Neural cell (in vitro differentiated cells): ENCODE measurements around the gene CLN6. TPM values are rescaled to one million over a fixed set of nuclear protein-coding genes. Genes with fewer than 3 reads are reported as not detected.

Source experiments
- H2AFZ ChIP-seq: fragments of 200-600, 300-800 bp; sonication (generic), shearing (Covaris generic); 2 replicates; pipeline ENCODE4 v1.6.0; 2014; ENCODE audit warnings: low read depth, mild to moderate bottlenecking, antibody characterized with exemption, low read length, moderate library complexity
- H3F3A ChIP-seq: fragments of 200-600 bp; shearing (Covaris generic); 2 replicates; pipeline ENCODE4 v1.6.1; 2016; ENCODE audit warnings: mild to moderate bottlenecking, moderate library complexity, mixed read lengths, antibody characterized with exemption, low read length; ENCODE audit not compliant: insufficient read depth, poor library complexity, severe bottlenecking
- H3K27ac ChIP-seq: fragments of 200-600, 300-800 bp; sonication (generic), shearing (Covaris generic); 2 replicates; pipeline ENCODE4 v1.5.1; 2014; ENCODE audit warnings: mild to moderate bottlenecking, low read length, moderate library complexity
- H3K27me3 ChIP-seq: fragments of 300-800, 200-600 bp; sonication (generic), shearing (Covaris generic); 2 replicates; pipeline ENCODE4 v1.6.0; 2014; ENCODE audit warnings: mild to moderate bottlenecking, low read depth, low read length, moderate library complexity; ENCODE audit not compliant: insufficient read depth
- H3K36me3 ChIP-seq: fragments of 300-800, 200-600 bp; sonication (generic), shearing (Covaris generic); 2 replicates; pipeline ENCODE4 v1.5.1; 2014; ENCODE audit warnings: mild to moderate bottlenecking, antibody characterized with exemption, low read length, moderate library complexity; ENCODE audit not compliant: insufficient read depth
- H3K4me2 ChIP-seq: fragments of 300-800, 200-600 bp; sonication (generic), shearing (Covaris generic); 2 replicates; pipeline ENCODE4 v1.6.0; 2014; ENCODE audit warnings: mild to moderate bottlenecking, low read length
- H3K4me3 ChIP-seq: fragments of 300-800, 200-600 bp; sonication (generic), shearing (Covaris generic); 2 replicates; pipeline ENCODE4 v1.5.1; 2014; ENCODE audit warnings: mild to moderate bottlenecking, low read length, moderate library complexity
- H3K79me2 ChIP-seq: fragments of 200-600 bp; shearing (Covaris generic); replicated peaks from 2 replicates; pipeline ENCODE4 v1.6.0; 2014; ENCODE audit warnings: mild to moderate bottlenecking, low read length, moderate library complexity; ENCODE audit not compliant: insufficient read depth
- H3K9ac ChIP-seq: fragments of 300-800, 200-600 bp; sonication (generic), shearing (Covaris generic); 2 replicates; pipeline ENCODE4 v1.6.1; 2016; ENCODE audit warnings: mild to moderate bottlenecking, low read length, mixed read lengths
- H3K9me2 ChIP-seq: fragments of 200-600 bp; shearing (Covaris generic); 2 replicates; pipeline ENCODE4 v1.6.1; 2016; ENCODE audit warnings: mild to moderate bottlenecking, low read length, mixed read lengths; ENCODE audit not compliant: insufficient read depth
- H3K9me3 ChIP-seq: fragments of 200-600, 300-800 bp; sonication (generic), shearing (Covaris generic); 2 replicates; pipeline ENCODE4 v1.6.1; 2016; ENCODE audit warnings: mild to moderate bottlenecking, mixed run types, low read length, moderate library complexity, mixed read lengths
- H4K20me1 ChIP-seq: fragments of 200-600 bp; shearing (Covaris generic); 2 replicates; pipeline ENCODE4 v1.6.1; 2016; ENCODE audit warnings: mild to moderate bottlenecking, mixed run types; ENCODE audit not compliant: insufficient read depth
- EP300 ChIP-seq: fragments of 450-650 bp; conservative IDR thresholded peaks from 2 replicates; pipeline ENCODE4 v1.6.1; 2014; ENCODE audit warnings: antibody characterized with exemption, mild to moderate bottlenecking, moderate library complexity; ENCODE audit not compliant: poor library complexity, severe bottlenecking
- EZH2 ChIP-seq: fragments of 200-600, 300-800 bp; shearing (Covaris generic), sonication (generic); IDR thresholded peaks from 2 replicates; pipeline ENCODE4 v1.6.1; 2014; ENCODE audit warnings: antibody characterized with exemption, low read length, borderline replicate concordance, mild to moderate bottlenecking; ENCODE audit not compliant: insufficient read depth, poor library complexity, severe bottlenecking
- MXI1 ChIP-seq: fragments of 450-650 bp; conservative IDR thresholded peaks from 2 replicates; pipeline ENCODE4 v1.6.1; 2014; ENCODE audit warnings: antibody characterized with exemption, mild to moderate bottlenecking; ENCODE audit not compliant: poor library complexity, severe bottlenecking
- POLR2AphosphoS5 ChIP-seq: IDR thresholded peaks from 2 replicates; pipeline ENCODE4 v1.6.1; 2012
- RAD21 ChIP-seq: fragments of 450-650 bp; conservative IDR thresholded peaks from 2 replicates; pipeline ENCODE4 v1.6.1; 2014; ENCODE audit warnings: antibody characterized with exemption, mild to moderate bottlenecking, moderate library complexity
- SMC3 ChIP-seq: fragments of 450-650 bp; conservative IDR thresholded peaks from 2 replicates; pipeline ENCODE4 v1.6.1; 2014; ENCODE audit warnings: antibody characterized with exemption, mild to moderate bottlenecking, moderate library complexity; ENCODE audit not compliant: poor library complexity
- TAF1 ChIP-seq: IDR thresholded peaks from 2 replicates; pipeline ENCODE4 v1.6.1; 2012; ENCODE audit warnings: low read depth
- polyA plus RNA-seq: library from polyadenylated mRNA; depleted of rRNA; stranded (reverse); fragments of >200 nt; gene quantifications from 2 replicates; pipeline ENCODE4 v1.2.3, GENCODE V29; 2014
- TF ChIP-seq, protein P1 (sequence below): IDR thresholded peaks from 2 replicates; pipeline ENCODE4 v1.6.1; 2012; ENCODE audit warnings: borderline replicate concordance
- TF ChIP-seq, protein P2 (sequence below): fragments of 450-650 bp; IDR thresholded peaks from 2 replicates; pipeline ENCODE4 v1.5.1; 2014; ENCODE audit warnings: antibody characterized with exemption, mild to moderate bottlenecking, moderate library complexity; ENCODE audit not compliant: poor library complexity, severe bottlenecking

Gene CLN6
- polyA plus RNA-seq, 1 donor from 2014 or later: 4.9 TPM

DNA sequence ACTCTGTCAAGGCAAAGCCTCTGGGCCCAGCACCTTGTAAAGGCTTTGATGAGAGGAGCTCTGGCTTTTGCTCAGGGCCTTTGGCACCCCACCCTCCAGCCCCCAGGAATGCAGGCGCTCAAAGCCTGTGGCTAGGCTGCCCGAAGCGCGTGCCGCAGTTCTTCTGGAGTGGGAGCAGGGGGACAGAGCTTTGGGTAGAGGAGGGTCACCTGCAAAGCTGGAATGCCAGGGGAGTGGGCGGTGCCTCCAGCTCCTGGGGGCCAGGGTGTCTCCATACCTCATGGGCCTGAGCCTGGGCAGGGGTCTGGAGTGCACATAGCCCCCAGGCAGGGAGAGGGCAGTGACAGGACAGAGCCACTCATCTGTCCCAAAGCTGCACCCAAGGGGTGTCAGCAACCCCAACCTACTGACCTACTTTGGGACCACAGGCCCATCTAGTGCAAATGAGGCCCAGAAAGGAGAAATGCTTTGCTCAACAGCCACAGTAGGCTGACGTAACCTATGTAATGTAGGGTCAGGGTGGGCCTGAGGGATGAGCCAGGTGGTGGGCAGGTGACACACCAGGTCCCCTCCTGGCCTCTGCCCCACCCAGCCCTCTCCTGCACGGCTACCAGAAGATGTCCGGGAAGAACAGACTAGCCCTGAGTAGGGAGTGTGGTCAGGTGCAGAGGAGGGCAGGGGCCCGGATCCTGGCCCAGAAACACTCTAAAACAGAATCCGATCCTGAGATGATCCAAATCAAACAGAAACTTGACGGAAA is 22.2 kb downstream of the CLN6 start:
- Histone ChIP-seq H3F3A (no peaks in the 10 kb centered on the region), H2AFZ (no peak overlapping the region), H3K9ac (no peak overlapping the region), H3K9me2 (no peaks in the 10 kb centered on the region), H4K20me1 (no peaks in the 10 kb centered on the region), H3K27me3 (no peaks in the 10 kb centered on the region), H3K79me2 (no peaks in the 10 kb centered on the region), H3K4me2 (no peak overlapping the region), H3K36me3 (no peaks in the 10 kb centered on the region), H3K4me3 (no peak overlapping the region), H3K27ac (no peak overlapping the region), H3K9me3 (no peaks in the 10 kb centered on the region)
- TF ChIP-seq, protein P1, sequence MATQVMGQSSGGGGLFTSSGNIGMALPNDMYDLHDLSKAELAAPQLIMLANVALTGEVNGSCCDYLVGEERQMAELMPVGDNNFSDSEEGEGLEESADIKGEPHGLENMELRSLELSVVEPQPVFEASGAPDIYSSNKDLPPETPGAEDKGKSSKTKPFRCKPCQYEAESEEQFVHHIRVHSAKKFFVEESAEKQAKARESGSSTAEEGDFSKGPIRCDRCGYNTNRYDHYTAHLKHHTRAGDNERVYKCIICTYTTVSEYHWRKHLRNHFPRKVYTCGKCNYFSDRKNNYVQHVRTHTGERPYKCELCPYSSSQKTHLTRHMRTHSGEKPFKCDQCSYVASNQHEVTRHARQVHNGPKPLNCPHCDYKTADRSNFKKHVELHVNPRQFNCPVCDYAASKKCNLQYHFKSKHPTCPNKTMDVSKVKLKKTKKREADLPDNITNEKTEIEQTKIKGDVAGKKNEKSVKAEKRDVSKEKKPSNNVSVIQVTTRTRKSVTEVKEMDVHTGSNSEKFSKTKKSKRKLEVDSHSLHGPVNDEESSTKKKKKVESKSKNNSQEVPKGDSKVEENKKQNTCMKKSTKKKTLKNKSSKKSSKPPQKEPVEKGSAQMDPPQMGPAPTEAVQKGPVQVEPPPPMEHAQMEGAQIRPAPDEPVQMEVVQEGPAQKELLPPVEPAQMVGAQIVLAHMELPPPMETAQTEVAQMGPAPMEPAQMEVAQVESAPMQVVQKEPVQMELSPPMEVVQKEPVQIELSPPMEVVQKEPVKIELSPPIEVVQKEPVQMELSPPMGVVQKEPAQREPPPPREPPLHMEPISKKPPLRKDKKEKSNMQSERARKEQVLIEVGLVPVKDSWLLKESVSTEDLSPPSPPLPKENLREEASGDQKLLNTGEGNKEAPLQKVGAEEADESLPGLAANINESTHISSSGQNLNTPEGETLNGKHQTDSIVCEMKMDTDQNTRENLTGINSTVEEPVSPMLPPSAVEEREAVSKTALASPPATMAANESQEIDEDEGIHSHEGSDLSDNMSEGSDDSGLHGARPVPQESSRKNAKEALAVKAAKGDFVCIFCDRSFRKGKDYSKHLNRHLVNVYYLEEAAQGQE: no peak
- TF ChIP-seq SMC3 (no peak), TAF1 (no peak), RAD21 (no peak), MXI1 (no peak), POLR2AphosphoS5 (no peak), EZH2 (no peak), EP300 (no peak)
- TF ChIP-seq, protein P2, sequence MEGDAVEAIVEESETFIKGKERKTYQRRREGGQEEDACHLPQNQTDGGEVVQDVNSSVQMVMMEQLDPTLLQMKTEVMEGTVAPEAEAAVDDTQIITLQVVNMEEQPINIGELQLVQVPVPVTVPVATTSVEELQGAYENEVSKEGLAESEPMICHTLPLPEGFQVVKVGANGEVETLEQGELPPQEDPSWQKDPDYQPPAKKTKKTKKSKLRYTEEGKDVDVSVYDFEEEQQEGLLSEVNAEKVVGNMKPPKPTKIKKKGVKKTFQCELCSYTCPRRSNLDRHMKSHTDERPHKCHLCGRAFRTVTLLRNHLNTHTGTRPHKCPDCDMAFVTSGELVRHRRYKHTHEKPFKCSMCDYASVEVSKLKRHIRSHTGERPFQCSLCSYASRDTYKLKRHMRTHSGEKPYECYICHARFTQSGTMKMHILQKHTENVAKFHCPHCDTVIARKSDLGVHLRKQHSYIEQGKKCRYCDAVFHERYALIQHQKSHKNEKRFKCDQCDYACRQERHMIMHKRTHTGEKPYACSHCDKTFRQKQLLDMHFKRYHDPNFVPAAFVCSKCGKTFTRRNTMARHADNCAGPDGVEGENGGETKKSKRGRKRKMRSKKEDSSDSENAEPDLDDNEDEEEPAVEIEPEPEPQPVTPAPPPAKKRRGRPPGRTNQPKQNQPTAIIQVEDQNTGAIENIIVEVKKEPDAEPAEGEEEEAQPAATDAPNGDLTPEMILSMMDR: no peak

DNA sequence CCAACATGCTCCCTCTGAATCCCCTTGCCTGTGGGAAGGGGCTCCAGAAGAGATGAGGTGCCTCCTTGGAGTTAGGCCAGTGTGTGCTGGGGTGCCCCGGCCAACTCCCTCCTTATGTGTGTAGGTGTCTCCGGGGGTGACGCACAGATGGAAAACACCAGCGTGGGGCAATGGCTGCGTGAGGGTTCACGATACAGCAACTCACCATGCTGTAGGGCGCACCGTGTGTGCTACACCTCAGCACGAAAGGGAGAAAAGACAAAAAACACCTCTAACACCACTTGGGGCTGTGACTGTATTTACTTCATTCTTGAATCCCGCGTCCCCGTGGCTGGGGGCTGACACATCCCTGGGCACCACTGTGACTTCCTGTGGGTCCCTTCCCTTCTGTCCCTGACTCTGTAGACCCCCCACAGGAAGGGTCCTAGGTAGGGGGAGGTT is 22.8 kb downstream of the CLN6 start:
- Histone ChIP-seq H3K36me3 (no peaks in the 10 kb centered on the region), H3K9ac (no peak overlapping the region), H3F3A (no peaks in the 10 kb centered on the region), H4K20me1 (no peaks in the 10 kb centered on the region), H3K9me3 (no peaks in the 10 kb centered on the region), H3K79me2 (no peaks in the 10 kb centered on the region), H3K4me2 (no peak overlapping the region), H3K27me3 (no peaks in the 10 kb centered on the region), H3K4me3 (no peak overlapping the region), H3K9me2 (no peaks in the 10 kb centered on the region), H3K27ac (no peak overlapping the region), H2AFZ (no peak overlapping the region)
- TF ChIP-seq, protein P2: no peak
- TF ChIP-seq RAD21 (no peak), POLR2AphosphoS5 (no peak), MXI1 (no peak), EP300 (no peak), TAF1 (no peak)
- TF ChIP-seq, protein P1: no peak
